DOHH2 (cell line): ENCODE data around the gene PRPS1.

ENCODE experiments used
- CTCF ChIP-seq: fragments of 200-600 bp; sonication (generic); IDR thresholded peaks from one replicate; pipeline ENCODE4 v1.5.1; 2014; ENCODE audit warnings: antibody characterized with exemption, mild to moderate bottlenecking, low read depth, low read length; ENCODE audit not compliant: poor library complexity, severe bottlenecking
- EZH2phosphoT487 ChIP-seq: fragments of 200-600 bp; sonication (generic); IDR thresholded peaks from 2 replicates; pipeline ENCODE4 v1.6.1; 2017; ENCODE audit warnings: borderline replicate concordance, mild to moderate bottlenecking, antibody characterized with exemption, low read length, moderate library complexity, mixed read lengths

- TF ChIP-seq CTCF (no peak), EZH2phosphoT487 (no peak)
These were observed 31.7 kb upstream of the PRPS1 start for GRCh38 chrX:107596651-107597050.
